Raji (cell line): ENCODE results near the gene GAN.

Experiments
- POLR2A ChIP-seq: IDR thresholded peaks from 2 replicates; pipeline ENCODE4 v1.6.1; 2011; ENCODE audit warnings: low read depth, low read length, control low read depth; ENCODE audit not compliant: insufficient read depth

Gene GAN

DNA sequence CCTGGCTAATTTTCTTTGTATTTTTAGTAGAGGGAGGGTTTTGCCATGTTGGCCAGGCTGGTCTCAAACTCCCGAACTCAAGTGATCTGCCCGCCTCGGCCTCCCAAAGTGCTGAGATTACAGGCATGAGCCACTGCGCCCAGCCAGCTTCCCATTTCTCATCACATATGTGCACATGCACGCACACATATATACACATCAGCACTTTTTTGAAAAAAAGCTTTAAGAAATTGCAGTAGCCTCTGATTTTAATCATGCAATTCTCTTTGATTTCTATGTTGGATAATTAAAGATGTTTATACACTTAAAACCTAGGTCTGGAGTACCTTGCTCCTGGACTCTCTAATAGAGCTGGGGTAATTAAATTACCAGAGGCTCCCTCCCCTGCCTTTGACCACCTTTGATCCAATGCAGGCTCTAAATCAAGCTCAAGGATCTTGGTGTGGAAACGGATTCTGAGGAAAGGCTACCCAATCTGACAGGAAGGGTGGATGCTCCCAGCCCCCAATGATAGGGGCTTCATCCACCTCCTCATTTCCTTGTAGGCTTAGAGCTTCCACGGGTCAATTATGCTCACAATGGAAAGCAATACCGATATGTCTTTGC lies 29.7 kb upstream of the GAN start:
- no peak for TF ChIP-seq POLR2A

DNA sequence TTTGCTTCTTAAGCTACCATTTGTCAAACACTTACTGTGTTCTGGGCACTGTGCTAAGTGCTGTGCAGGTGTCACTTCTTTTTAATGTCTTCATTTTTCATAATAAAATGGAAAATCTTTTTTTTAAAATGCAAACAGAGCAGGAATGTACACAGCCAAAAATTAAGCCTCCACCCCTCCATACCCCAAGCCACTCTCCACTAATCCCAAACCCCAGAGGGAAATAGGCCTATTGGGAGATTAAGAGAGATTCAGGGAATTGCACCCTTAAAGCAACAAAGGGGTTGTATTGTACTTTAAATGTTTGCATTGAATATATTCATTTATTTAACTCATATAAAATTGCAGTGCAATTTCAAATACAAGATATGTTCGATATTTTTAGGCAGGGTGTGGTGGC lies 28.6 kb upstream of the GAN start:
- no peak for TF ChIP-seq POLR2A

DNA sequence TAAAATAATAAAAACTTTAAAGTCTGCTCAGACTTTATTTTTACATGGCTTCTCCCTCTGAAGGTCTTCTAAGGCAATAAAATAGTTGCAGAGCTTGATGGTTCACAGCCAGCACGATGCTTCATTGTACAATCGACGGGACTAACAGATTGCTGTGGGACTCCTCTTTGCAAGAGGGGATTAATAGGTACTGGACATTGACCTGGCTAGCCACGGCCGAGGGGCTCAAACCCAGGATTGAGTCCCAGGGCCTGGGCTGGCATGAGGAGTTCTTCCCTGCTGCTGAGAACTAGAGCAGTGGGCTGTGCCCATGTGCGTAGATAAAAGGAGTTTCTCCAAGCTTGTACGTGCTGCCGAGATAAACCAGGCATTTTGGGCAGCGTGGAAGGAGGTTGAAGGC lies 23.6 kb upstream of the GAN start:
- no peak for TF ChIP-seq POLR2A

DNA sequence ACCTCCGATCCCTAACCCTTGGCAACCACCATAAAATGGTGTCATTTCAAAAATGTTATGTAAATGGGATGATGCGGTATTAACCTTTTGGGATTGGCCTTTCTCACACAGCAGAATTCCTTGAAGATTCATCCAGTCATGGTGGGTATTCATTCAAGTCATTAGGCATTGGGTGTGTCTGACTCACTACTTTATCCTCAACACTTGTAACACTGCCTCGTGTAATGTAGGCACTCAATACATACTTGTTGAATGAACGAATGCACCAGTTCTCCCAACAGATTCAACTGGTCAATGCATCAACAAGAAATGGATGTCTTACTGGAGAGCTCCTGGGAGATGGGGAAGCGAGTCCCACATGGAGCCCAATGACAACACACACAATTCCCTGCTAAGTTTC lies 21.8 kb upstream of the GAN start:
- no peak for TF ChIP-seq POLR2A

DNA sequence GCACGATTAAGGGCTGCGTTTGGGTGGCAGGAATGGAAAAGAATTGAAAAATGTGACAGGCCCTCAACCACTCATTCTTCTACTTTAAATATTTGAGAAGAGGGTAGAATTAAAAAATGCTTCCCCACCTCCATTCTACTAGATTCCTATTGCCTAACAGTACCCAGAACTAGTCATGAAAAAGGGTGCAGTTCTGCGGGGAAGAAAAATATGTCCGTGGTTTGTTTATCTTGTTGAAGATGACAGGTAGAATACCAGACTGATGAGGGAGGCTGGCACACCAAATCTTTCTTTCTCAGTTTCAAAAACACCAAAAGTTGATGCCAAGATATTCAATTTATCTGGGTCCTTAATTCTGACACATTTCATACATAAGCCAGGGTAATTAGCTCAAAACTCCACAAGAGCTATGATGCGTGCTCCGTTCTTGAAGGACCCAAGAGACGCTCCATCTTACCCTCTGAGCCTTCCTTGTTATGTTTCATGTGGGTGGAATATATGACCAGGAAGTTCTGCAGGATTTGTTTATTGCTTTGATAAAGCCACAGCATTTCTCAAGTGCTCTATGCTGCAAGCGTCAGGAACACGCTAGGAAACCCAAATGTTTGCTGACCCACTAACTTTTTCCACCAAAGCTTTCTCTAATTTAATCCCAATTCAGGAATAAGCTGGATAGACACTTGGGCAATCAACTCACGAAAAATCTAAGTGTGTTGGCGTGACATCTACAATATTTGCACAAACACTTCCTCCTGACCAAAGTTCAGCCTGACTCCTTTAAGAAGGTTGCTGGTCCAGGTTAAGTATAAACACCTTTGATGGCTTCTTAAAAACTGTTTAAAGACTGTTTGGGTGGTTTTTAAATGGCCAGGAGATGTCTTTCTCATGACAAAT lies 20.6 kb upstream of the GAN start:
- no peak for TF ChIP-seq POLR2A

DNA sequence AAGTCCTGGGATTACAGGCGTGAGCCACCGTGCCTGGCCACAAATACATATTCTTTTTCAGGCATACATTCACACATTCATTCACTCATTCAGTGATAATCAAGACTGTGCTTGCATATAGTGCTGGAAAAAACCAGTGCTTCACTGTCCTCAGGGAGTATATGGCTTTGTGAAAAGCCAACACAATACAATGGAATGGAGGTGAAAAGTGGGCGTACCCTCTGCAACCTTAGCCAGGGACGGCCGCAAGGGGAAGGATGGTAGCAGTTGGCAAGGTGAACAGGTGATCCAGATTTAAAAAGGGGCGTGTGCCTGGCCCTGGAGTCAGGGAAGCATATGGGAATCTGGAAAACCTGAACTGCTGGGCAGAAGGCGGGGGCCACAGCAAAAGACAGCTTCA lies 18.1 kb upstream of the GAN start:
- no peak for TF ChIP-seq POLR2A

DNA sequence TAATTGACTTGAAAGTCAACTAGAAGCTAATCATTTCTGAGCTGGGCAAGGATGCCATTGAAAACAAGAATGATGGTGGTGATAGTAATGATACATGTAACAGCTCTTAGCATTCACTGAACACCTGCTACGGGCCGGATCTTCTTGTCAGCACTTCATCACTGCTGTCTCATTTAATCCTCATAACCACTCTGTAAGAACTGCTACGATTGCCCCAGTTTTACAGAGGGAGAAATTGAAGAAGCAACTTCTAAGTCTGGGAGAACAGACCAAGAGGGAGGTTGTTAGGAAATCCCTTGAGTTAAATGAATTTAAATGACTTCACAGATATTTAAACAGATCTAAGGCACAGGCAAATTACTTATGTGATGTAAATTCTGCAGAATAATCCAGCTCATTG lies 7.0 kb upstream of the GAN start:
- TF ChIP-seq POLR2A = no peak

DNA sequence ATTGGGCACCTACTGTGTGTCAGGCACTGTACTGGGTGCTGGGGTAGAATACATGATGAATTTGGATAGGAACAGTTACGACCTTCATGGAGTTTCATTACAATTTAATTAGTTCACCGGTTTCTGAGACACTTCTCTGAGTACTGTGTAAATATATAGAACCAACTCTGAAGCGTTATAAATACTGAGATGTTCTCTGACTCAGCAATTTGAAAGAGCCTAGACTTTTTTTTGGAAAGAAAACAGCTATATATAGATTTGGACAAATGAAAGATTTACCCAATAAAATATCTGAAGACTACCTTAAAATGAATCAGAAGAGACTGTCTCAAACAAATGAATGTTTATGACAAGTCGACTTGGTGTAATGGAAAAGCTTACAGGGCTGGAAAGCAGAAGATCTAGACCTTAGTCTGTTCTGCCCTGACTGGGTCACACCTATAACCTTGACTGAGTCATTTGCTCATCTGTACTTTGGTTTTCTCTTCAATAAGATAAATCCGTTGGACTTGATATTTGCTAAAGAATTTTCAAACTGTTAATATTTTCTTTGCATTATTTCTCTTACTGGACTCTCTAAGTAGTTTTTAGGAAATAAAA lies 4.6 kb upstream of the GAN start:
- TF ChIP-seq POLR2A = no peak

DNA sequence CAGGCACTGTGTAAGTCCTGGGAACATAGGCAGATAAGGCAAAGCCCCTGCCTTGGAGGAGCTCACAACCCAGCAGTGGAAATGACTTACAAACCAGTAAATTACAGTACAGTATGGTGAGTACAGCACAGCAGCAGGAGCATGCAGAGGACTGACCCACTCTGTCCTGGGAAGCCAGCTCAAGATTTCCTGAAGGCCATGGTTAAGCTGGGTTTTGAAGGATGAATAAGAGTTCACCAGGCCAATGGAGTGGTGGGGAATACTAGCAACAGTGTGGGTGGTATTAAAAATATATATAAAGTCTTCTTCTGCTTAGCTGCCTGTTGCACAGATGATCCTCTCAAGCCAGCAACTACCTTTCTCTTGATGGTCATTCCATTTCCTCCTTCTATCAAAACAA lies 3.0 kb upstream of the GAN start:
- TF ChIP-seq POLR2A = no peak

DNA sequence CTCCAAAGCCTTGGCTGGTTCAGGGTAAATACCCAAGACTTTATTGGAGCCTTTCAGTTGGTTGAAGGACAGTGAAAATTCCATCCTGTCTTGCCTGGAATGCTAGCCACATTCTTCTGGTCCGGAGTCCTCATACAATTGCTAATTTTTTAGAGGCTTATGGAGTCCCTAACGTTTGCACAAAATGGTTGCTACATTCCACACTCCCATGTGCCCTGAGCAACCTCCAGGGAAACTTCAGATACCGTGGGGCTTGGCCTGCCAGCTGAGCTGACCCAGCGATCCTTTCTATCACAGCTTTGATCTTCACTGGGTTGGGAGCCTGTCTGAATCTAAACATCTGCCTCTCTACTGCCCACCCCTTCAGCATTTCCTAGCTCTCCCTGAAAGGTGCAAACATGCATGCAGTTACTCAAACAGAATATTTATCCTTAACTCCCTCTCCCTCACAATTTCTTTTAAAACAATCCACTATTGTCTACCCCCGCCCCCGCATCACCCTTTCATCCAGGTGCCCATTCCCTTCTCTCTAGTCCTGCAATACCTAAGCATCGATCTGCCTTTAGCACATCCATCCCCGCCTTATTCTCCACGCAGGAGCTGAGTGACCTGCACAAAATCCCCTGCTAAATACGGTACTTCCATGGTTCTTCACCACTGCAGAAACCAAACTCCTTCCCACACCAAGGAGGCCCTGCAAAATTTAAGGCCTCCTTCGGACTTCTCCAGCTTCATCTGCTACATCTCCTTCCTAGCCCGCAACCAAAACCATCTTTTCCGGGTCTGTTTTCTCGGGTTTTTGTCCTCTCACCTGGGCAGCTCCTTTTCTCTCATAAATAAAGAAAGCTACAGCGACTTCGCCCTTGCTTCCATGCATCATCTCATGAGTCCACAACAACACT lies 810 bp upstream of the GAN start:
- TF ChIP-seq POLR2A = no peak

DNA sequence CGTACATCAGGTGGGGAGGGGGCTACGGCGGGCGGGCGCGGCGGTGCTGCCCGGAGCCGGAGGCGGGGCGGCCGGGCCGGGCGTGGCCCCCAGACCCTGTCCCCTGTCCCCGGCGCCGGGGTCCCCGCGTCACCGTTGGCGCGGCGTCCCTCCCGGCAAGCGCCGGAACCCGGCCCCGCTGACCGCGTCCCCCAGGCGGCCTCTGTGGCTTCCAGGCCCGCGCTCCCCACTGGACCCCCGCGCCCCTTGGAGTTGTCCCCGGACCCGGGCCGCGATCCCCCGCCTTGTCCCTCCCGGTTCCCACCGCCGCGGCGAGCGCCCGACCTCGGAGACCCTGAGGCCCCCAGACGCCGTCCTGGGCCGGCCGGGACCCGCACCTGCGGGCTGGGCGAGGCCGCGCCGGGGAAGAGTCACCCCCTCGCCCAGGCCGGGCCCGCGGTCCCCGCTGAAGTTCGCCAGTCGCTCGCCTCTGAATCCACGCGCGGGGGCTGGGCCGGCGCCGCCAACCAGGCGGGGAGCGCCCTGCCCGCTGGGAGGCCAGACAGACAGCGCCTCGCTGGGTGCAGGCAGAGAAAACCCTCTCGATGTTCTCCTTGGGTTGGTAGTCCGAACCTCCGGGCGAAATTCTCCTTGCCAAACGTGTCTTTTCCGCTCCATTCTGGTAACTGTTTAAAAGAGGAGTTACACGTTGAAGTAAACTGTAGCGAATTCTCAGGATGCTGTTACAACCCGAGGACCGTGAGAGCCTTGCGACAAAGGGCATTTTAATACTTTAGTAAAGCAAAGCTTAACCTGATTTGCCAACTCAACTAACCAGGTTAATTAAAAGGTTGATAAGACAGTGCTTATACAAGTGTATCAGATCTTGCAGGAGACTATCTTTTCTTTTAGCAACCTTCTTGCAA lies 761 bp downstream of the GAN start:
- no peak for TF ChIP-seq POLR2A

DNA sequence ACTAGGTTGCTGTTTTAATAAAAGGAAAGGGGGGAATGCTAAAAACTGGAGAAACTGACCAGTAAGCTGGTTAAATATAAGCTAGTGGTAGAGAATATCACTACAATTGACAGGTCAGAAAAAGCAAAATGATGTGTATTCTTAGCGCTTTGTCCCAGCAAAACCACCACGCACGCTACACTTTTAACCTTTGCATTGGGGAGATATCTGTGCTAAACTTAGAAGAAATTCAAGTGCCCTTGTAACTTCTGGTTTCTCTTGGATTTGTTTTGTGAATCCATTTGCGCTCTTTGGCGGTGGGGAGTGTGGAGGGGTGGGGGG lies 1.4 kb downstream of the GAN start:
- TF ChIP-seq POLR2A = no peak

DNA sequence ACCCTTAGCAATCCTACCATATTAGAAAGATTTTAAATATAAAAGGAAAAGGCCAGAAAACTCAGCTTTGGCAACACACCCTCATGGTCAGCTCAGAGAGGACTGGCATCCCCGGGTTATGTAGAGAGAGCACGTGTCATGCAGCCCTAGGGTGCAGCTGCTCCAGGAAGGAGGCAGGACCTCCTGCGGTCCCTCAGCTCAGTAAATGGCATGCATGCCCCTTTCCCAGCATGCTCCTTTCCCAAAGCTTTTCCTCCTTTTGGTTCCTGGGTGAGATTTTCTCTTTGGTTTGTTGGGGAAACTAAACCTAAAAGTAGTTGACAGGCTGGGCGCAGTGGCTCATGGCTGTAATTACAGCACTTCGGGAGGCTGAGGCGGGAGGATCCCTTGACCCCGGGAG lies 3.9 kb downstream of the GAN start:
- TF ChIP-seq POLR2A = no peak

DNA sequence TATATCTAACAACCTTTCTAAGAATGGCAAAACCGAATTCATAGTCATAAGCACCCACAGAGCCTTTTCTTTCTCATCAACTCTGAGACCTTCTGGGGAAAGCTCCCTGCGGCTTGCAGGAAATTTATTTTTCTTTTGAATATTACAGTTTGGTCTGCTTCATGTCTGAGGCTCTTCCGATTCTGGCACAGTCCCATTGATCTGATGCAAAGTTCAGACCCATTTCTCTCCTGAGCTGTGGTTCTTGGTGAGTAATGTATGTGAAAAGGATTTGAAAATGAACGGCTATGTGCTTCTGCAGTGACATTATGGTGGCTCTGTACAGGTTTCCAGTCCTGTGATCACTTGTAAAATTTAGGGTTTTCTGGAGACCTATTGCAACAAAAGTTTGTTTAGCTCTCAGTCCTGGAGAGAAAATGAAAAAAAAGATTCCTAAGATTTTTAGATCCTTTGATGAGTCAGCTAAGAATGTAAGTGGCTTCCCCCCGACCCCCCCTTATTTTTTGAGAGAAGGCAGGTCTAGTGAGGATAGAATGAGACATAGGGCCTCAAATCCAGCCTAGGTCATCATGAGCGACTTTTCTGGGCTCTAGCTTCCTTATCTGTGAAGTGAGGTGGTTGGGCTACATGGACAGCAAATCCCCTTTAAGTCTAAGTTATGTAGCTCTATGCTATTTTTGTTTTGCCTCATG lies 4.6 kb downstream of the GAN start:
- TF ChIP-seq POLR2A = no peak

DNA sequence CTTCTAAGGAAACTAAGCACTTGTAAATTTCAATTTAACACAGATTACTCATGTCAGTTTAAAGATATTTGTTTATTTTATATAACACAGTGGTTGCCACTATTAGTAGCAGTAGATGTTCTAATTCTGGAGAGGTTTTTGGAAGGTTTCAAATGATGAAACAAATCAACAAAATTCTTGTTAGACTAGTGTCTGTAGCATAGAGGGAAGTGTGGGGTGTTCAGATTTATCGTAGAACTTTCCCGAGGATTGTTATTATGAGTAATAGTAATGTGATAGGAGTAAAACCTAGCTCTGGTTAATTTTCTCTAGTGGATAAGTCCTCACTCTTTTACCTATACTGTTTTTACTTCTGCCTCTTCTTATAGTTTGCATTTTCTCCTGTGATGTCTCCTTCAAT lies 6.3 kb downstream of the GAN start:
- no peak for TF ChIP-seq POLR2A

DNA sequence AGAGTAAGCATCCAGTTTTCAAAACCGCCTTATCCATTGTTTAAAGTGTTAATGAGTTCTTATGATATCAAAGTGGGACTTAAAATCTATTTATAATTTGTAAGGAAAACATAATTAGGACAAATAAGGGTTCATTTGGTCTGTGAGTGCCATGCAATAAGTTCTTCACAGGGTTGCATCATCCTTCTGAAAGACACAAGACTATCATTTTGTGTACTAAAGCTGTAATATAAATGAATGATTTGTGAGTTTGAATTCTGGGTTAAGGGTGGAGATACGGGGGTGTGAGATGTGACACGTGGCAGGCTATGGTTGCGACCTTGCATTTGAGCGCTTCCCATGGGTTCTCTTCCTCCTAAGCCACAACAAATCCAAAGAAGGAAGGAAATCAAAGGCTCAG lies 6.8 kb downstream of the GAN start:
- TF ChIP-seq POLR2A = no peak
